NCI-H446 (cell line): Measurements from ENCODE around the gene CABLES1.
A peak's percentile ranks its signal among the peaks of the same experiment; 100 is the strongest.
"Not testable (repeated sequence)": the region's sequence is repeated elsewhere in the genome, so short reads cannot be mapped to it uniquely, and the experiment has no call there.

ENCODE experiments used
- DNase-seq, 2 experiments: peaks; one replicate each; lab custom pipeline; 2025; lab: John Stamatoyannopoulos, UW

The CABLES1 gene

GRCh38 chr18:23134780-23135549 lies at the start of gene CABLES1:
Gene CABLES1 (plus strand): TSS chr18:23135485. CDS start chr18:23135763, 278 bp downstream.
- DNase-seq, result peak in 1 of 2 experiments; percentile 70

GRCh38 chr18:23087352-23087751 lies 47.9 kb upstream of the CABLES1 start:
- no peak for DNase-seq

GRCh38 chr18:23088310-23088709 lies 47.0 kb upstream of the CABLES1 start:
- DNase-seq, result no peak

- DNase-seq, result not testable (repeated sequence)
These were observed 44.0 kb upstream of the CABLES1 start for GRCh38 chr18:23091017-23091993.

- no peak for DNase-seq
These were observed 43.2 kb upstream of the CABLES1 start for GRCh38 chr18:23092121-23092520.

GRCh38 chr18:23093130-23093529 lies 42.2 kb upstream of the CABLES1 start:
- DNase-seq, result not testable (repeated sequence)

- no peak for DNase-seq
These were observed 41.5 kb upstream of the CABLES1 start for GRCh38 chr18:23093772-23094171.

- no peak for DNase-seq
These were observed 40.7 kb upstream of the CABLES1 start for GRCh38 chr18:23094411-23095190.

GRCh38 chr18:23095463-23095862 lies 39.8 kb upstream of the CABLES1 start:
- DNase-seq, result no peak

- DNase-seq, result not testable (repeated sequence)
These were observed 38.3 kb upstream of the CABLES1 start for GRCh38 chr18:23097016-23097415.

GRCh38 chr18:23099621-23100020 lies 35.7 kb upstream of the CABLES1 start:
- no peak for DNase-seq

- DNase-seq, result no peak
These were observed 33.3 kb upstream of the CABLES1 start for GRCh38 chr18:23101861-23102432.

- DNase-seq, result no peak
These were observed 32.6 kb upstream of the CABLES1 start for GRCh38 chr18:23102493-23103261.

- no peak for DNase-seq
These were observed 31.8 kb upstream of the CABLES1 start for GRCh38 chr18:23103449-23103848.

- DNase-seq, result no peak
These were observed 30.3 kb upstream of the CABLES1 start for GRCh38 chr18:23105030-23105429.

GRCh38 chr18:23105581-23106219 lies 29.6 kb upstream of the CABLES1 start:
- DNase-seq, result no peak

- DNase-seq, result no peak
These were observed 28.7 kb upstream of the CABLES1 start for GRCh38 chr18:23106575-23106974.

GRCh38 chr18:23107718-23108117 lies 27.6 kb upstream of the CABLES1 start:
- no peak for DNase-seq

GRCh38 chr18:23108496-23108895 lies 26.8 kb upstream of the CABLES1 start:
- DNase-seq, result peak in 1 of 2 experiments; percentile 39

GRCh38 chr18:23109163-23109562 lies 26.1 kb upstream of the CABLES1 start:
- DNase-seq, result not testable (repeated sequence)
